ENCODE results near the gene AHNAK.
A peak's percentile ranks its signal among the peaks of the same experiment; 100 is the strongest.
"Not testable (repeated sequence)": the region's sequence is repeated elsewhere in the genome, so short reads cannot be mapped to it uniquely, and the experiment has no call there.

Gene AHNAK

GRCh38 chr11:62457478-62457877 is 89.1 kb downstream of the AHNAK start:
- DNase-seq, result no peak

- DNase-seq, result no peak
Observed at GRCh38 chr11:62456630-62457029, 90.0 kb downstream of the AHNAK start.

GRCh38 chr11:62452839-62453468 is 93.7 kb downstream of the AHNAK start:
- DNase-seq, result no peak

GRCh38 chr11:62452261-62452660 is 94.3 kb downstream of the AHNAK start:
- no peak for DNase-seq

GRCh38 chr11:62451241-62451621 is 95.4 kb downstream of the AHNAK start:
- DNase-seq, result no peak

- no peak for DNase-seq
Observed at GRCh38 chr11:62450543-62451240, 95.9 kb downstream of the AHNAK start.

GRCh38 chr11:62449912-62450311 is 96.7 kb downstream of the AHNAK start:
- not testable (repeated sequence) for DNase-seq

- DNase-seq, result no peak
Observed at GRCh38 chr11:62449451-62449851, 97.2 kb downstream of the AHNAK start.

- DNase-seq, result no peak
Observed at GRCh38 chr11:62446091-62446490, 100.5 kb downstream of the AHNAK start.

GRCh38 chr11:62445314-62445740 is 101.3 kb downstream of the AHNAK start:
- no peak for DNase-seq

GRCh38 chr11:62444835-62445234 is 101.8 kb downstream of the AHNAK start:
- DNase-seq, result no peak

- DNase-seq, result peak; percentile 54 to 56
Observed at GRCh38 chr11:62444236-62444833, 102.3 kb downstream of the AHNAK start.

- DNase-seq, result no peak
Observed at GRCh38 chr11:62443390-62444235, 103.0 kb downstream of the AHNAK start.

GRCh38 chr11:62439785-62440602 is 106.6 kb downstream of the AHNAK start:
- DNase-seq, result no peak

- no peak for DNase-seq
Observed at GRCh38 chr11:62438641-62439040, 108.0 kb downstream of the AHNAK start.

- DNase-seq, result no peak
Observed at GRCh38 chr11:62437616-62438015, 109.0 kb downstream of the AHNAK start.

GRCh38 chr11:62435846-62436660 is 110.6 kb downstream of the AHNAK start:
- no peak for DNase-seq

- DNase-seq, result no peak
Observed at GRCh38 chr11:62433904-62434276, 112.7 kb downstream of the AHNAK start.

- no peak for DNase-seq
Observed at GRCh38 chr11:62433141-62433903, 113.3 kb downstream of the AHNAK start.

- DNase-seq, result no peak
Observed at GRCh38 chr11:62432695-62433094, 113.9 kb downstream of the AHNAK start.

Data from activated CD4-positive, alpha-beta T cell treated with anti-CD3 and anti-CD28 coated beads, Interleukin-2, amount 50 U/mL, for 48 hours (primary cell).